SKM-1 treated with dmso at 0.1 percent for 144 hours (cell line): ENCODE data around the gene CADM1.

ENCODE experiments used
- DNase-seq: peaks from one replicate; lab custom pipeline; 2025; ENCODE audit not compliant: unreplicated experiment; lab: John Stamatoyannopoulos, UW

Gene CADM1

DNA sequence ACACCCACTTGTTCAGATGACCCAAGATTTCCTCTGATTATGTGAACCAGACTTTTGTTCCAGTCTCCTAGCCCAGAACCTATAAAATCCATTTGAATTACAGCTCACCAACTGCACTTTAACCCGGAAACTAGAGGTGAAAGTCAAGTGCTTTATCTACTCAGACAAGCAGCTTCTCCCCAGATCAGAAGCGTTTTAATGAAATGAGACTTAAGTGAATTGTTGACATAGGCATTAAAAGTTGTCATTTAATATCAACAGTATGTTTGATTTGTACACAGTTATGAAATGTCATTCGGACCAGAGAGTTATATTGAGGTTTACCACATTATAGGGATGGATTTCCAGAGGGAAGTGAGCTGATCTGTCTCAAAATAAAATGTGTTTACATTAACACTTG, 52.0 kb downstream of the CADM1 start:
- no peak for DNase-seq

- no peak for DNase-seq
These were observed 53.7 kb downstream of the CADM1 start for GRCh38 chr11:115450519-115450918.

DNA sequence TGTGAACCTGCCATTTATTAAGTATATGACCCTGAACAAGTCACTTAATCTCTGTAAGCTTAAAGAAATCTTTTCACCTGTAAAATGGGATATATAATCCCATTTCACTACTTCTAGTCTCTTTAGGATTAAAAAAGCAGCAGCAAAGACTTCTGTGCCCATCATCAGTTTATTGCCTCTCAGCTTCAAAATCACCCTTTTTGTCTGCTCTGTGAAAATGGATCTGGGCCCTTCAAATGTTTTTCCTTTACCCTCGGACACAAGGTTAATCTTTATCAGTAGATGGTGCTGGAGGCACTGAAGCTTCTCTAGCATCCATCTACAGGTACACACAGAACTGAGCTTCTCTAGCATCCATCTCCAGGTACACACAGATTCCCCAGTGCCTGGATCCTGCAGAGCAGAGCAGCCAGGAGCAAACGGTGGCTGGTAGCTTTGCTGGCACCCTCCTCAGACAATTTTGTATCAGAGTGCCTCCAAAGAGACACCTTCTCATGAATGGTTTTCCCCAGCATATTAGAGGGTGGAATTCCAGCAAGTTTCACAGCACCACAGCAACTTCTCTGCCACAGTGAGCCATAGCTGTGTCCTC, 56.8 kb downstream of the CADM1 start:
- DNase-seq: no peak

DNA sequence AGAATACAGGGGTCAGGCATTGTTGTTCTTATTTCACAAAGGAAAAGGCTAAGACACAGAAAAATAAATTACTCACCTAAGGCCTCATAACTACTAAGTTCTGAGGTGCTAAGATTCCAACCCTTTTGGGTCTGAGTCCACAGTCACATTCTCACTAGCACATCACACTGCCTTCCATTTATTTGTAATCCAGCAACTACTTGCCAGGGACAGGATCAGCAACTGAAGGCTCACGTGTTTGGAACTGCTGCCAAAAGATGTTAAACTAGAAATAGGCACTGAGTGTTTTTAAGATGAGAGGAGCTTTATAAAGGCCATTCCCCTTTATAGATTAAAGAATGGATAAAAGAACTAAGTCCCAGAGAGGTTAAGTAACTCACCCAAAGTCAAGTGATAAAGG, 58.0 kb downstream of the CADM1 start:
- no peak for DNase-seq

GRCh38 chr11:115444542-115444941, 59.7 kb downstream of the CADM1 start:
- no peak for DNase-seq

- no peak for DNase-seq
These were observed 64.2 kb downstream of the CADM1 start for GRCh38 chr11:115439969-115440540.

GRCh38 chr11:115439385-115439784, 64.8 kb downstream of the CADM1 start:
- no peak for DNase-seq

DNA sequence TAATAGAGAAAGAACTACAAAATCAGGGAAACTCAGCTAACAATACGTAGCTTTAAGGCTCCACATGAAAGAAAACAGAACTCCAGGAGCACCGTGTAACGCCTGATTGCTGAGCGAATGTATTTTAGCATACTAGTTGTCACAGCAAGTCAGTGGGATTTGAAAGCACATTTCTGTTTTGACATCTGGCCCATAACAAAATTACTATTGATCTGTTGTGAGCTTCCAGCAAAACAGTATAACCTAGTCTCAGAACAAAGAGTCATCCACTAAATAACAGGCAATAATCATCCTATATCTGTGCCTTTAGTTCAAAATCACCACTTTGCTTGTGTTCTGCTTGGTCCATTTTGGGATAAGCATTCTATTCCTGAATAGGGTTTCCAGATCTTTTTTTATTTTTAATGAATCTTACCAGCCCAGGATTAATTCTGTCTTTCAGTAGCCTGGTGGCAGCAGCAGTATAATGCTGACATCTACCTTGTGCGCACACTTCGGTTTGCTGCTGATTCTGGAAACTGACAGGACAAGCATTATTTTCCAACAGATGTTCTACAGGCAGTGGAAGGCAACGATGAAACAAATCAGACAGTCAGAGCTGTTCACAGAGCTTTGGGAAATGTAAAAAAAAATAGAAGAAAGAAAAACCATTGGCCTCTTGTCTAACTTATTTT, 66.2 kb downstream of the CADM1 start:
- DNase-seq: no peak

- no peak for DNase-seq
These were observed 73.9 kb downstream of the CADM1 start for GRCh38 chr11:115430345-115430744.

DNA sequence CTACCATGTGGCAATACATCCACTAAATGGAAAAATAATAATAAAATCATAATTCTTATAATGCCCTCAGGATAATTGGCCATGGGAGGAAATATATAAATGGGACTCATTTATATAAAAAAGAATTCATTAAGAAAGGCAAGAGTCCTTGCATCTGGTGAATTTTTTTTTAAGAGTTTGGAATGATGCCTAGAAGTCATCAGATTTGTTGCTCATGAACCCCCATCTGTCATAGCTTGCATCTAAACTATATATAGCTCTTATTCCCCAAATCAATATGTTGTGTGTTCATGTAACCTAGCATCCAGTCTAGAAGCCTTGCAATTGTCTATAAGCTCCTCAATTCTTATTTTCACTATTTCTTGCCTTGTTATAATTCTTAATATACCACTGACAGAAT, 75.9 kb downstream of the CADM1 start:
- no peak for DNase-seq

GRCh38 chr11:115425816-115426215, 78.4 kb downstream of the CADM1 start:
- DNase-seq: no peak

GRCh38 chr11:115425250-115425649, 79.0 kb downstream of the CADM1 start:
- DNase-seq: no peak

DNA sequence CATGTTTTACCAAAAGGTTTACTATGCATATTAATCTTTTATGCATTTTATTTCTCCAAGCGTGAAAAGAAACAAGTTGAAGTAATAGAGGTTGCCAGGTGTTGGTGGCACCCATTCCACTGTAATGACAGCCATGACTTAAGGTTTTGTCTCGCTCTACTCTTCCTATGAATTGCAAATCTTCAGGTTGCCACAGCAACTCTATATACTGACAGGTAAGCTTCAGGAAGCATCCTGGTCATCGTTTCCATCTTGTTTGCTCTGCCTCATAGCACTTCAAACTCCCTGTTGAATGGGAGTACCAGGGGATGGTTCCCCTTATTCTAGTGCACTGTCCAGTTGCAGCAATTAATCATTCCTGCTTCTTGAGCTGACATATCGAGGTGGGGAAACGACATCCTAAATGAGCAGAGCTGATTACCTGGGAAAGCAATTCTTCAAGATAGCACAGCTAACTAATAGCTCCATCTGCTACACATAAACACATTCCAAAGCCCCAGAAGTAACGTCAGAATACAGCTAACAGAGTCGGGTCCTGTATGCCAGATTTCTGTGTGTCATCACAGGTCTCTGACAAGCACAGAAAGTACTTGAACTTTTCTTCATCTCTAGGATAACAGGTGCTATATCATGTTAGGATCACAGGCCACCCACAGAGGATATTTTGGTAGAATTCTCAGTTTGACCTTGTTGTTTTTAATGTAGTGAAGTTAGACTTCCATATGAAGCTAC, 80.3 kb downstream of the CADM1 start:
- DNase-seq: no peak

GRCh38 chr11:115421992-115422689, 82.1 kb downstream of the CADM1 start:
- no peak for DNase-seq

- no peak for DNase-seq
These were observed 82.7 kb downstream of the CADM1 start for GRCh38 chr11:115421352-115421991.

- no peak for DNase-seq
These were observed 83.7 kb downstream of the CADM1 start for GRCh38 chr11:115420505-115420904.

DNA sequence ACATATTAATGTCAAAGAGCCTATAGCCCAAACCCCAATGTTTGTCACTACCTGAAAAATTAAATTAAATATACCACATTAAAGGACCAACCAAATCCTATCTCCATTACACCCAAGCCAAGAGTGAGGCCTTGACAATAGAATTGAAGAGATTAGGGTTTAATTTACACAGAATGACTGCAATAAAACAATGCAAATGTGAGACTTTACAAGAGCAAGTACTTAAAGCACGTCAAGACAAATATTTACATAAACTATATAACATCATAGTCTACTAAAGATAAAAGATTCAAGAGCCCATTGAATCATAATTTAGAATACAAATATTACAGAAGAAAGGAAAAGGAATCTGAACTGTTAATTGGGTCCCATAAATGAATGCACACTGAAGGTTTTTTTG, 85.6 kb downstream of the CADM1 start:
- DNase-seq: no peak

DNA sequence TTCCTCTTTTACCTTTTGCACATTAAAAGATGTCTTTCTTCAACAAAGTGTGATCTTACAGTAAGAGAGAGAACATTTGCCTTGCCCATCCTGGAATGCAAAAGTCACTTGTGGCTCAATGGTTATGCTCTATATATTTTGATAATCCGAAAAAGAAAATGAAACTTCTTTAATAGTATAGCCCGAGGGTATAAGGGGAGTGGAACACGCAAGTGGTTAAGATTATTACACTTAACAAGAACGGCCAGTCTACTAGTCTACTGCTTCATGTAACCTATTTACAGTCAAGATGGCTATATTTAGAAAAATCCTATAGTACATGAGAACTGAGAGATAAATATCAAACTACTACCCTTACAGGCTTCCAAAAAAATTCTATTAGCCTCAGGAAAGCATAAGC, 86.1 kb downstream of the CADM1 start:
- no peak for DNase-seq

- no peak for DNase-seq
These were observed 93.1 kb downstream of the CADM1 start for GRCh38 chr11:115411120-115411519.

GRCh38 chr11:115409691-115410220, 94.5 kb downstream of the CADM1 start:
- DNase-seq: no peak
